K562 (cell line): ENCODE results near the gene LILRA2. TPM values are rescaled to one million over a fixed set of nuclear protein-coding genes. Genes with fewer than 3 reads are reported as not detected.

ENCODE experiments used
- ATAC-seq: fragments of 200-7000 bp; cut with Tn5 transposase; 3 replicates; pipeline ENCODE4 v1.9.1; 2020; ENCODE audit warnings: moderate library complexity
- BruUV-seq: library from RNA; stranded (reverse); fragments of 400-500 nt; replicated peaks from 2 replicates; lab custom pipeline; 2021; lab: Mats Ljungman, UMichigan
- CTCF ChIA-PET: fragments of 300-600 bp; formaldehyde crosslinking; extraction: SDS; loops from one replicate; lab custom pipeline; 2021; ENCODE audit warnings: low intra/inter-chr PET ratio; lab: Yijun Ruan, JAX
- POLR2A ChIA-PET: fragments of 300-600, 350-650 bp; sonication (Branson Sonifier 250); formaldehyde crosslinking; extraction: SDS; loops from one replicate; lab custom pipeline; 2021; ENCODE audit warnings: antibody characterized with exemption, inconsistent platforms; lab: Yijun Ruan, JAX
- DNase-seq, 4 experiments: peaks; one replicate each; pipeline versions ENCODE4 v3.0.0 to v3.0.0-alpha.2; 2011 to 2018; ENCODE audit warnings: low spot score in 3 of 4, mixed read lengths in 3 of 4; ENCODE audit errors: extremely low read depth in 1 of 4
- FAIRE-seq: peaks from 2 replicates; lab custom pipeline; 2011; peaks lifted over from hg19 to GRCh38; lab: Jason Lieb, UNC
- H2AFZ ChIP-seq: 2 replicates; pipeline ENCODE4 v1.6.0; 2011; ENCODE audit warnings: low read depth, low read length, control low read depth, inconsistent platforms
- H3K27ac ChIP-seq: fragments of 200-600 bp; 3 replicates; pipeline ENCODE4 v1.8.0; 2011; ENCODE audit warnings: low read depth, mild to moderate bottlenecking, control low read depth, inconsistent platforms, low read length, moderate library complexity, mixed read lengths; ENCODE audit errors: extremely low read depth
- H3K27me3 ChIP-seq, 2 experiments: fragments of 300-600 bp in 1 of 2; 2 replicates in 1 of 2; 3 replicates in 1 of 2; pipeline versions ENCODE4 v1.6.0 to v1.8.0; 2011; ENCODE audit warnings: inconsistent platforms in 2 of 2, low read length in 2 of 2, mild to moderate bottlenecking in 1 of 2, mixed read lengths in 1 of 2, moderate library complexity in 1 of 2; ENCODE audit not compliant: control insufficient read depth in 2 of 2, insufficient read depth in 2 of 2
- H3K36me3 ChIP-seq: fragments of 300-600 bp; 3 replicates; pipeline ENCODE4 v1.8.0; 2011; ENCODE audit warnings: mild to moderate bottlenecking, low read length, inconsistent platforms; ENCODE audit not compliant: control insufficient read depth, insufficient read depth
- H3K4me1 ChIP-seq, 2 experiments: fragments of 200-600 bp in 1 of 2; replicated peaks in 1 of 2; 2 replicates in 1 of 2; 3 replicates in 1 of 2; pipeline versions ENCODE4 v1.5.1 to v1.8.0; 2011; ENCODE audit warnings: inconsistent platforms in 2 of 2, low read length in 2 of 2, mild to moderate bottlenecking in 1 of 2, mixed read lengths in 1 of 2, moderate library complexity in 1 of 2; ENCODE audit not compliant: control insufficient read depth in 2 of 2, insufficient read depth in 2 of 2
- H3K4me2 ChIP-seq: 2 replicates; pipeline ENCODE4 v1.6.1; 2011; ENCODE audit warnings: low read length, control low read depth, inconsistent platforms, mixed read lengths; ENCODE audit not compliant: insufficient read depth
- H3K4me3 ChIP-seq: fragments of 200-600 bp; sonication (generic), shearing (Covaris generic); 2 replicates; pipeline ENCODE4 v1.5.1; 2016; ENCODE audit warnings: control low read depth, inconsistent platforms
- H3K79me2 ChIP-seq: fragments of 200-600 bp; 3 replicates; pipeline ENCODE4 v1.8.0; 2011; ENCODE audit warnings: low read length, inconsistent platforms; ENCODE audit not compliant: control insufficient read depth, insufficient read depth
- H3K9ac ChIP-seq, 2 experiments: 2 replicates each; pipeline versions ENCODE4 v1.6.0 to v1.6.1; 2011; ENCODE audit warnings: low read depth in 2 of 2, low read length in 2 of 2, control low read depth in 1 of 2, inconsistent platforms in 1 of 2, mild to moderate bottlenecking in 1 of 2, mixed read lengths in 1 of 2; ENCODE audit not compliant: insufficient read depth in 1 of 2
- H3K9me1 ChIP-seq: one replicate; pipeline ENCODE4 v1.6.0; 2011; ENCODE audit warnings: inconsistent platforms, mild to moderate bottlenecking, low read length, moderate library complexity; ENCODE audit not compliant: control insufficient read depth, insufficient read depth
- H3K9me3 ChIP-seq: replicated peaks from 2 replicates; pipeline ENCODE4 v1.5.1; 2011; ENCODE audit warnings: low read depth, low read length, inconsistent platforms; ENCODE audit not compliant: control insufficient read depth, insufficient read depth
- H4K20me1 ChIP-seq: replicated peaks from 2 replicates; pipeline ENCODE4 v1.6.1; 2011; ENCODE audit warnings: low read length, inconsistent platforms, mixed read lengths; ENCODE audit not compliant: control insufficient read depth, insufficient read depth
- BCL6 ChIP-seq: fragments of 250-450 bp; sonication (Bioruptor Pico); IDR thresholded peaks from 2 replicates; pipeline ENCODE4 v1.4.0; 2020
- C11orf30 ChIP-seq: fragments of 450-650 bp; IDR thresholded peaks from 2 replicates; pipeline ENCODE4 v1.6.1; 2016; ENCODE audit warnings: low read depth, mild to moderate bottlenecking
- DLX4 ChIP-seq: fragments of 250-450 bp; sonication (Bioruptor Pico); IDR thresholded peaks from 2 replicates; pipeline ENCODE4 v1.6.1; 2021; ENCODE audit warnings: mild to moderate bottlenecking
- HMGXB4 ChIP-seq: sonication (generic); formaldehyde crosslinking; IDR thresholded peaks from 2 replicates; pipeline ENCODE4 v1.8.1; 2023; ENCODE audit warnings: mild to moderate bottlenecking, missing genetic modification reagents
- KHSRP ChIP-seq: fragments of 450-650 bp; IDR thresholded peaks from 2 replicates; pipeline ENCODE4 v1.6.1; 2017
- POLR2H ChIP-seq: IDR thresholded peaks from 2 replicates; pipeline ENCODE4 v1.6.1; 2016; ENCODE audit warnings: missing genetic modification characterization, low read depth, mild to moderate bottlenecking, control low read depth, missing compliant biosample characterization, moderate library complexity
- TCF3 ChIP-seq: sonication (generic); formaldehyde crosslinking; IDR thresholded peaks from 2 replicates; pipeline ENCODE4 v1.4.0; 2020; ENCODE audit warnings: mild to moderate bottlenecking, missing genetic modification reagents
- ZNF316 ChIP-seq: fragments of 450-650 bp; IDR thresholded peaks from 2 replicates; pipeline ENCODE4 v1.6.1; 2016
- ZNF699 ChIP-seq: fragments of 250-450 bp; sonication (Bioruptor Pico); IDR thresholded peaks from 2 replicates; pipeline ENCODE4 v1.8.0; 2021; ENCODE audit warnings: mild to moderate bottlenecking, moderate library complexity; ENCODE audit not compliant: insufficient replicate concordance
- WGBS: fragments of 100-300 bp; shearing (Covaris generic); methylation state at CpG from one replicate; pipeline ENCODE4 v1.1.6; 2016; ENCODE audit warnings: low coverage, mixed read lengths; ENCODE audit not compliant: insufficient coverage; ENCODE audit errors: missing lambda C conversion rate; 5-methylcytosine and 5-hydroxymethylcytosine counted together
- in situ Hi-C: fragments of 300-500 bp; cut with MboI; formaldehyde crosslinking; loops from 4 replicates; pipeline ENCODE4 v1.15.0; 2018; ENCODE audit warnings: inconsistent platforms, mixed read lengths
- intact Hi-C: fragments of 100-400 bp; cut with micrococcal nuclease; formaldehyde crosslinking; loops from 2 replicates; pipeline ENCODE4 v1.14.2; 2022
- polyA plus RNA-seq, 8 experiments: library from polyadenylated mRNA; depleted of rRNA in 4 of 8; stranded (reverse) in 5 of 8; unstranded in 3 of 8; fragments of >200 nt; fragmentation: Nextera tagmentation in 2 of 8; fragmentation: Illumina TruSeq in 1 of 8; extraction: Ambion mirVana in 2 of 8; extraction: Trizol in 1 of 8; gene quantifications; 2 replicates each; pipeline versions ENCODE4 v1.2.1 to v1.2.3, GENCODE V29; 2011 to 2014; ENCODE audit warnings: inconsistent platforms in 1 of 8, missing spikeins in 1 of 8
- total RNA-seq, 7 experiments: library from RNA; depleted of rRNA in 6 of 7; stranded (reverse); fragments of >200 nt in 6 of 7; fragmentation: Illumina TruSeq in 2 of 7; extraction: Trizol in 2 of 7; gene quantifications; 2 replicates each; pipeline versions ENCODE4 v1.2.1 to v1.2.3, GENCODE V29; 2011 to 2021; ENCODE audit warnings: low replicate concordance in 1 of 7

LILRA2 gene
- total and polyA plus RNA-seq, 9 of the 15 experiments (the other 6 are each of a cell fraction or from before 2014, with no cell fraction given): 0.32 to 2.1 (median 0.96) TPM

- Histone ChIP-seq H3K9me1 (no peaks in the 10 kb centered on the region), H3K9ac (no peak overlapping the region), H3K27ac (no peak overlapping the region), H3K4me1 (no peaks in the 10 kb centered on the region), H3K4me2 (no peak overlapping the region), H3K27me3 (no peaks in the 10 kb centered on the region), H3K4me3 (no peak overlapping the region), H3K36me3 (no peaks in the 10 kb centered on the region), H4K20me1 (no peaks in the 10 kb centered on the region), H3K9me3 (no peaks in the 10 kb centered on the region), H2AFZ (no peak overlapping the region), H3K79me2 (no peaks in the 10 kb centered on the region)
- ChIA-PET POLR2A (no interaction called here), CTCF (no interaction called here)
- in situ Hi-C loops: no loop called here
- intact Hi-C loops: no loop called here
- TF ChIP-seq C11orf30 (peak; percentile 45; the same call in 1 of the 2 replicates), ZNF699 (CRISPR knock-in tag) (no peak), HMGXB4 (CRISPR knock-in tag) (no peak), ZNF316 (peak; percentile 23; the same call in 1 of the 2 replicates), BCL6 (CRISPR knock-in tag) (no peak), DLX4 (CRISPR knock-in tag) (no peak), POLR2H (tag) (no peak), KHSRP (no peak), TCF3 (CRISPR knock-in tag) (no peak)
- no TSS peak for BruUV-seq
- WGBS: 0% methylated on average over 5 of the region's 5 CpGs
- no peak for DNase-seq
- ATAC-seq: no peak
- no peak for FAIRE-seq
Measured at GRCh38 chr19:54616821-54617560, 43.4 kb downstream of the LILRA2 start.
